Stimulated activated naive B cell treated with anti-CD40 and anti-IgM and Interleukin-4, amounts not matched to agents 10 μg/mL and 1 μg/mL and 100 μg/mL, for 72 hours (primary cell): Measurements from ENCODE around the gene USP33.
"Not testable (repeated sequence)": the region's sequence is repeated elsewhere in the genome, so short reads cannot be mapped to it uniquely, and the experiment has no call there.

Experiments
- ATAC-seq, 2 donors: fragments of 150-1000 bp; cut with Tn5 transposase; replicated peaks; 2 replicates each; pipeline ENCODE4 v1.10.0; 2021; ENCODE audit warnings: moderate library complexity in 1 of 2
- DNase-seq: peaks from one replicate; pipeline ENCODE4 v3.0.0; 2021
- H3K27ac Mint-ChIP-seq: one replicate; pipeline ENCODE4 v1.8.0; 2022; ENCODE audit warnings: mild to moderate bottlenecking, mixed read lengths
- H3K27me3 Mint-ChIP-seq, 2 donors: one replicate each; pipeline ENCODE4 v1.8.0; 2022; ENCODE audit warnings: mixed read lengths in 2 of 2
- H3K36me3 Mint-ChIP-seq, 2 donors: one replicate each; pipeline ENCODE4 v1.8.0; 2022; ENCODE audit warnings: mixed read lengths in 2 of 2, mild to moderate bottlenecking in 1 of 2
- H3K4me1 Mint-ChIP-seq, 2 donors: one replicate each; pipeline ENCODE4 v1.8.0; 2022; ENCODE audit warnings: mixed read lengths in 2 of 2, mild to moderate bottlenecking in 1 of 2
- H3K4me3 Mint-ChIP-seq, 2 donors: one replicate each; pipeline ENCODE4 v1.8.0; 2022; ENCODE audit warnings: mild to moderate bottlenecking in 2 of 2, mixed read lengths in 2 of 2, moderate library complexity in 1 of 2
- H3K9me3 Mint-ChIP-seq, 2 donors: one replicate each; pipeline ENCODE4 v1.8.0; 2022; ENCODE audit warnings: mixed read lengths in 2 of 2, mild to moderate bottlenecking in 1 of 2

Gene USP33

GRCh38 chr1:77757603-77758002 is 2.0 kb downstream of the USP33 start:
- DNase-seq (no peak), ATAC-seq (no peak)
- H3K4me3 Mint-ChIP-seq: peak overlapping the region in 1 of 2 donors; percentile 21
- no peaks in the 10 kb centered on the region for H3K9me3 Mint-ChIP-seq
- no peaks in the 10 kb centered on the region for H3K27me3 Mint-ChIP-seq
- peaks cover 26 to 35% of the 10 kb centered on the region in 2 donors for H3K4me1 Mint-ChIP-seq
- peaks cover 0 to 2% of the 10 kb centered on the region in 2 donors for H3K36me3 Mint-ChIP-seq
- H3K27ac Mint-ChIP-seq: no peak overlapping the region

GRCh38 chr1:77757066-77757584 is 2.5 kb downstream of the USP33 start:
- Mint-ChIP-seq H3K4me1 (peaks cover 25 to 35% of the 10 kb centered on the region in 2 donors), H3K4me3 (peak overlapping the region in 1 of 2 donors; percentile 21), H3K27me3 (no peaks in the 10 kb centered on the region), H3K36me3 (peaks cover 0 to 2% of the 10 kb centered on the region in 2 donors), H3K9me3 (no peaks in the 10 kb centered on the region), H3K27ac (no peak overlapping the region)
- DNase-seq (no peak), ATAC-seq (no peak)

GRCh38 chr1:77756052-77756754 is 3.4 kb downstream of the USP33 start:
- H3K27ac Mint-ChIP-seq: peak overlapping the region; percentile 39
- ATAC-seq (no peak), DNase-seq (no peak)
- no peaks in the 10 kb centered on the region for H3K27me3 Mint-ChIP-seq
- H3K4me1 Mint-ChIP-seq: peaks cover 25 to 35% of the 10 kb centered on the region in 2 donors
- H3K9me3 Mint-ChIP-seq: no peaks in the 10 kb centered on the region
- H3K4me3 Mint-ChIP-seq: no peak overlapping the region
- peaks cover 0 to 2% of the 10 kb centered on the region in 2 donors for H3K36me3 Mint-ChIP-seq

GRCh38 chr1:77749489-77749888 is 10.2 kb downstream of the USP33 start:
- DNase-seq, H3K27ac Mint-ChIP-seq, H3K27me3 Mint-ChIP-seq, H3K4me3 Mint-ChIP-seq, ATAC-seq, H3K9me3 Mint-ChIP-seq: not testable (repeated sequence)
- peaks cover 4 to 13% of the 10 kb centered on the region in 2 donors for H3K36me3 Mint-ChIP-seq
- H3K4me1 Mint-ChIP-seq: peaks cover 19 to 46% of the 10 kb centered on the region in 2 donors

GRCh38 chr1:77744576-77744975 is 15.1 kb downstream of the USP33 start:
- Mint-ChIP-seq H3K27me3 (no peaks in the 10 kb centered on the region), H3K36me3 (peaks cover 6 to 25% of the 10 kb centered on the region in 2 donors), H3K9me3 (no peaks in the 10 kb centered on the region), H3K4me3 (no peak overlapping the region), H3K4me1 (peaks cover 16 to 43% of the 10 kb centered on the region in 2 donors), H3K27ac (no peak overlapping the region)
- ATAC-seq: no peak
- no peak for DNase-seq

GRCh38 chr1:77742011-77742555 is 17.6 kb downstream of the USP33 start:
- Mint-ChIP-seq H3K27me3 (no peaks in the 10 kb centered on the region), H3K4me3 (no peak overlapping the region), H3K9me3 (no peaks in the 10 kb centered on the region), H3K27ac (no peak overlapping the region), H3K36me3 (peaks cover 6 to 31% of the 10 kb centered on the region in 2 donors), H3K4me1 (peaks cover 12 to 29% of the 10 kb centered on the region in 2 donors)
- DNase-seq (no peak), ATAC-seq (no peak)

GRCh38 chr1:77741316-77741715 is 18.3 kb downstream of the USP33 start:
- DNase-seq (no peak), ATAC-seq (no peak)
- Mint-ChIP-seq H3K4me3 (no peak overlapping the region), H3K4me1 (peaks cover 12 to 24% of the 10 kb centered on the region in 2 donors), H3K9me3 (no peaks in the 10 kb centered on the region), H3K27ac (no peak overlapping the region), H3K27me3 (no peaks in the 10 kb centered on the region), H3K36me3 (peaks cover 6 to 31% of the 10 kb centered on the region in 2 donors)

- DNase-seq: no peak
- Mint-ChIP-seq H3K4me3 (no peak overlapping the region), H3K27ac (no peak overlapping the region), H3K9me3 (no peaks in the 10 kb centered on the region), H3K36me3 (peaks cover 4 to 24% of the 10 kb centered on the region in 2 donors), H3K27me3 (no peaks in the 10 kb centered on the region), H3K4me1 (peaks cover 0 to 5% of the 10 kb centered on the region in 2 donors)
- ATAC-seq: no peak
These were observed 20.4 kb downstream of the USP33 start for GRCh38 chr1:77739235-77739634.

GRCh38 chr1:77732090-77732489 is 27.6 kb downstream of the USP33 start:
- H3K27ac Mint-ChIP-seq: no peak overlapping the region
- H3K4me3 Mint-ChIP-seq: no peak overlapping the region
- no peak for DNase-seq
- no peaks in the 10 kb centered on the region for H3K27me3 Mint-ChIP-seq
- no peaks in the 10 kb centered on the region for H3K9me3 Mint-ChIP-seq
- H3K36me3 Mint-ChIP-seq: peaks cover 20 to 34% of the 10 kb centered on the region in 2 donors
- no peaks in the 10 kb centered on the region for H3K4me1 Mint-ChIP-seq
- ATAC-seq: no peak

GRCh38 chr1:77725706-77726105 is 33.9 kb downstream of the USP33 start:
- DNase-seq: no peak
- peaks cover 31 to 55% of the 10 kb centered on the region in 2 donors for H3K36me3 Mint-ChIP-seq
- H3K4me3 Mint-ChIP-seq: no peak overlapping the region
- ATAC-seq: no peak
- H3K27me3 Mint-ChIP-seq: no peaks in the 10 kb centered on the region
- H3K9me3 Mint-ChIP-seq: no peaks in the 10 kb centered on the region
- H3K27ac Mint-ChIP-seq: no peak overlapping the region
- peaks cover 0 to 4% of the 10 kb centered on the region in 2 donors for H3K4me1 Mint-ChIP-seq

GRCh38 chr1:77718181-77718580 is 41.5 kb downstream of the USP33 start:
- ATAC-seq (no peak), DNase-seq (no peak)
- Mint-ChIP-seq H3K4me1 (peaks cover 0 to 10% of the 10 kb centered on the region in 2 donors), H3K4me3 (no peak overlapping the region), H3K27ac (no peak overlapping the region), H3K36me3 (peaks cover 40 to 43% of the 10 kb centered on the region in 2 donors), H3K27me3 (no peaks in the 10 kb centered on the region), H3K9me3 (no peaks in the 10 kb centered on the region)

GRCh38 chr1:77716065-77716464 is 43.6 kb downstream of the USP33 start:
- Mint-ChIP-seq H3K27ac (no peak overlapping the region), H3K36me3 (peaks cover 32 to 35% of the 10 kb centered on the region in 2 donors), H3K27me3 (no peaks in the 10 kb centered on the region), H3K4me1 (peaks cover 0 to 10% of the 10 kb centered on the region in 2 donors), H3K4me3 (no peak overlapping the region), H3K9me3 (no peaks in the 10 kb centered on the region)
- ATAC-seq: no peak
- no peak for DNase-seq

GRCh38 chr1:77709727-77710126 is 49.9 kb downstream of the USP33 start:
- H3K9me3 Mint-ChIP-seq: no peaks in the 10 kb centered on the region
- no peak overlapping the region for H3K27ac Mint-ChIP-seq
- ATAC-seq: no peak
- H3K4me3 Mint-ChIP-seq: no peak overlapping the region
- H3K27me3 Mint-ChIP-seq: no peaks in the 10 kb centered on the region
- no peaks in the 10 kb centered on the region for H3K4me1 Mint-ChIP-seq
- no peak for DNase-seq
- peaks cover 29 to 53% of the 10 kb centered on the region in 2 donors for H3K36me3 Mint-ChIP-seq

GRCh38 chr1:77706321-77706720 is 53.3 kb downstream of the USP33 start:
- peaks cover 0 to 3% of the 10 kb centered on the region in 2 donors for H3K4me1 Mint-ChIP-seq
- H3K27me3 Mint-ChIP-seq: no peaks in the 10 kb centered on the region
- H3K4me3 Mint-ChIP-seq: no peak overlapping the region
- no peaks in the 10 kb centered on the region for H3K9me3 Mint-ChIP-seq
- DNase-seq: no peak
- H3K27ac Mint-ChIP-seq: no peak overlapping the region
- ATAC-seq: no peak
- peaks cover 17 to 44% of the 10 kb centered on the region in 2 donors for H3K36me3 Mint-ChIP-seq

- Mint-ChIP-seq H3K36me3 (peaks cover 13 to 36% of the 10 kb centered on the region in 2 donors), H3K27me3 (no peaks in the 10 kb centered on the region), H3K27ac (no peak overlapping the region), H3K4me3 (no peak overlapping the region), H3K9me3 (peaks cover under 1 to 1% of the 10 kb centered on the region in 2 donors), H3K4me1 (peaks cover 0 to 3% of the 10 kb centered on the region in 2 donors)
- ATAC-seq (no peak), DNase-seq (no peak)
These were observed 54.9 kb downstream of the USP33 start for GRCh38 chr1:77704736-77705135.
